Bronchial epithelial cell (primary cell): ENCODE data around the gene MBD2. TPM values are rescaled to one million over a fixed set of nuclear protein-coding genes. Genes with fewer than 3 reads are reported as not detected.
A peak's percentile ranks its signal among the peaks of the same experiment; 100 is the strongest.

Experiments
- DNase-seq: peaks from one replicate; pipeline ENCODE4 v3.0.0-alpha.2; 2010; ENCODE audit warnings: low read depth
- FAIRE-seq: peaks from 2 replicates; lab custom pipeline; 2011; peaks lifted over from hg19 to GRCh38; lab: Jason Lieb, UNC
- H3K27me3 ChIP-seq: 2 replicates; pipeline ENCODE4 v1.5.1; 2011; ENCODE audit warnings: low read length; ENCODE audit not compliant: control insufficient read depth, insufficient read depth
- H3K36me3 ChIP-seq: 2 replicates; pipeline ENCODE4 v1.5.1; 2011; ENCODE audit warnings: low read length; ENCODE audit not compliant: control insufficient read depth, insufficient read depth
- H3K4me3 ChIP-seq: 2 replicates; pipeline ENCODE4 v1.5.1; 2011; ENCODE audit warnings: mild to moderate bottlenecking, low read depth, low read length, control low read depth
- total RNA-seq: library from RNA; depleted of rRNA; stranded (reverse); fragments of >200 nt; gene quantifications from 2 replicates; pipeline ENCODE4 v1.2.1, GENCODE V29; 2014
- TF ChIP-seq, protein P1 (sequence below): IDR thresholded peaks from 2 replicates; pipeline ENCODE4 v1.5.1; 2011; ENCODE audit warnings: mild to moderate bottlenecking, moderate library complexity, low read length, control low read depth, inconsistent platforms; ENCODE audit not compliant: insufficient read depth, severe bottlenecking

The MBD2 gene
- total RNA-seq, 1 donor from 2014 or later, result 36.3 TPM

DNA sequence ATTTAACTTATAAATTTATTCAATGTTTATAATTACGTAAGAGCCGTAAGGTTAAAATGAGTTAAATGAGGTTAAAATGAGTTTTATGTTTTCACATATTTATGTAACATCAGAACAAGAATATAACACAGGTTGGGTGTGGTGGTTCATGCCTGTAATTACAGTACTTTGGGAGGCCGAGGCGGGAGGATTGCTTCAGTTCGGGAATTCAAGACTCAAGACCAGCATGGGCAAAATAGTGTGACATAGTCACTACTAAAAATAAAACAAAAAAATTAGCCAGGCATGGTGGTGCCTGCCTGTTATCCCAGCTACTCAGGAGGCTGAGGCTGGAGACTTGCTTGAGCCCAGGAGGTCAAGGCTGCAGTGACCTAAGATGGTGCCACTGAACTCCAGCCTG is 9.3 kb upstream of the MBD2 start:
- TF ChIP-seq, protein P1, sequence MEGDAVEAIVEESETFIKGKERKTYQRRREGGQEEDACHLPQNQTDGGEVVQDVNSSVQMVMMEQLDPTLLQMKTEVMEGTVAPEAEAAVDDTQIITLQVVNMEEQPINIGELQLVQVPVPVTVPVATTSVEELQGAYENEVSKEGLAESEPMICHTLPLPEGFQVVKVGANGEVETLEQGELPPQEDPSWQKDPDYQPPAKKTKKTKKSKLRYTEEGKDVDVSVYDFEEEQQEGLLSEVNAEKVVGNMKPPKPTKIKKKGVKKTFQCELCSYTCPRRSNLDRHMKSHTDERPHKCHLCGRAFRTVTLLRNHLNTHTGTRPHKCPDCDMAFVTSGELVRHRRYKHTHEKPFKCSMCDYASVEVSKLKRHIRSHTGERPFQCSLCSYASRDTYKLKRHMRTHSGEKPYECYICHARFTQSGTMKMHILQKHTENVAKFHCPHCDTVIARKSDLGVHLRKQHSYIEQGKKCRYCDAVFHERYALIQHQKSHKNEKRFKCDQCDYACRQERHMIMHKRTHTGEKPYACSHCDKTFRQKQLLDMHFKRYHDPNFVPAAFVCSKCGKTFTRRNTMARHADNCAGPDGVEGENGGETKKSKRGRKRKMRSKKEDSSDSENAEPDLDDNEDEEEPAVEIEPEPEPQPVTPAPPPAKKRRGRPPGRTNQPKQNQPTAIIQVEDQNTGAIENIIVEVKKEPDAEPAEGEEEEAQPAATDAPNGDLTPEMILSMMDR, result no peak
- no peak for DNase-seq
- FAIRE-seq, result no peak
- H3K4me3 ChIP-seq, result no peak overlapping the region
- no peaks in the 10 kb centered on the region for H3K36me3 ChIP-seq
- no peaks in the 10 kb centered on the region for H3K27me3 ChIP-seq

- TF ChIP-seq, protein P1, result no peak
- Histone ChIP-seq H3K27me3 (no peaks in the 10 kb centered on the region), H3K4me3 (no peak overlapping the region), H3K36me3 (no peaks in the 10 kb centered on the region)
- DNase-seq, result peak; percentile 91
- no peak for FAIRE-seq
Observed at GRCh38 chr18:54233228-54233625, 8.8 kb upstream of the MBD2 start.

GRCh38 chr18:54232485-54233227 is 8.2 kb upstream of the MBD2 start:
- Histone ChIP-seq H3K36me3 (no peaks in the 10 kb centered on the region), H3K27me3 (no peaks in the 10 kb centered on the region), H3K4me3 (no peak overlapping the region)
- FAIRE-seq, result no peak
- no peak for DNase-seq
- TF ChIP-seq, protein P1, result peak; percentile 7

GRCh38 chr18:54229421-54230059 is 5.1 kb upstream of the MBD2 start:
- Histone ChIP-seq H3K36me3 (no peaks in the 10 kb centered on the region), H3K4me3 (no peak overlapping the region), H3K27me3 (no peaks in the 10 kb centered on the region)
- TF ChIP-seq, protein P1, result no peak
- DNase-seq, result no peak
- FAIRE-seq, result no peak

GRCh38 chr18:54228364-54228763 is 3.9 kb upstream of the MBD2 start:
- DNase-seq, result no peak
- H3K36me3 ChIP-seq, result no peaks in the 10 kb centered on the region
- TF ChIP-seq, protein P1, result no peak
- no peaks in the 10 kb centered on the region for H3K27me3 ChIP-seq
- no peak overlapping the region for H3K4me3 ChIP-seq
- FAIRE-seq, result no peak
